ENCODE results near the gene GNB1L.

GNB1L gene

DNA sequence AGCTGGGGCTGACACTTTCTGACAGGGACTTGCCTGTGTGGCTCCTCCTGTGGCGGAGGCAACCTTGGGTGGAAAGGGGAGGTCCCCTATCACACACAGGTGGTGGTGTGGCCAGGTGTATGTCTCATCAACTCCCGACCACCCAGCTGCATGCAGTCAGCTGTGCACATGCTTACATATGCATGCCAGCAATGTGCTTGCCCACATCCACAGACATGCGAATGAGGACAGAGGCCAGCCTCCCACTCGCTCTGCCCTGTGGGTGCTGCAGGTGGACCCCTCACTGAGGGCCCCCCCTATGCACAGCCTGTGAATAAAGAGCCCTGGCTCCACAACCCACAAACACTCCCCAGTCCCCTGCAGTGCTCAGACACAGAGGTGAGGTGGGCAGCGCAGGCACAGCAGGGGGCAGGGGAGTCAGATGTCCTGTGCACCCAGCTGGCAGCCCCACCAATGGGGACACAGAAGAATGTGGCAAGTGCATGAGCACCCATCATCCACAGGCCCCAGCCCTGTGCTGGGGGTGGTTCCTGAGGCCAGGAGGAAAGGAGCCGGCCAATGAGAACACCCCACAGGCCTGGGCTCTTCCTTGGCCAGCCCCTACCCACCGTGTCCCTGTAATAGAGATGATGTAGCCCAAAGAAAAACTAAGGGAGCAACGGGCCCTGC lies 9.5 kb downstream of the GNB1L start:
- in situ Hi-C loops (cut with HindIII; ENCODE audit: low sequenced_read_pairs): no loop called here

- in situ Hi-C loops (cut with HindIII; ENCODE audit: low sequenced_read_pairs): no loop called here
Measured at GRCh38 chr22:19844377-19845053, 10.2 kb downstream of the GNB1L start.

DNA sequence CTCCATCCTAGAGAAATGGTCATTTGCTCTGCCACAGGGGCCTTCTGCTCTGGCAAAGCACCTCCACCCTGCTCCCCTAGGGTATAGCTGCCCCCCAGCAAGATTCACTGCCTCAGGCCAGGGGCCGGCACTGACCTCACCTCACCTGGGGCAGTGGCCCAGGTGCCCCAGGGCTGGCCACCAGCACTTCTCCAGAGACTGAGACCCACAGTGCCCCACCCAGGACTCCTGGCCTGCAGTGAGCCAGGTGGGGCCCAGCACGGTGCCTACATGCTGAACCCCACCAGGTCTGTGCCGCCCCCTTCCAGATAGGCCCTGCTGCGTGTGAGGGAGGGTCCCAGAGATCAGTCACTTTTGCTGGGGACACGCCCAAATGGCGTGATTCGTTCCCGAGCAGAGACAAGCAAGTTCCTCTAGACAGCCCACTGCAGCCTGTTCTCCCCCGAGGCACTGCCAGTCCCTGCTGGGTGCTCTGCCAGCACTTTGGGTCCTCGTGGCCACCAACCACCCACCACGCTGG lies 10.8 kb downstream of the GNB1L start:
- in situ Hi-C loops (cut with HindIII; ENCODE audit: low sequenced_read_pairs): no loop called here

DNA sequence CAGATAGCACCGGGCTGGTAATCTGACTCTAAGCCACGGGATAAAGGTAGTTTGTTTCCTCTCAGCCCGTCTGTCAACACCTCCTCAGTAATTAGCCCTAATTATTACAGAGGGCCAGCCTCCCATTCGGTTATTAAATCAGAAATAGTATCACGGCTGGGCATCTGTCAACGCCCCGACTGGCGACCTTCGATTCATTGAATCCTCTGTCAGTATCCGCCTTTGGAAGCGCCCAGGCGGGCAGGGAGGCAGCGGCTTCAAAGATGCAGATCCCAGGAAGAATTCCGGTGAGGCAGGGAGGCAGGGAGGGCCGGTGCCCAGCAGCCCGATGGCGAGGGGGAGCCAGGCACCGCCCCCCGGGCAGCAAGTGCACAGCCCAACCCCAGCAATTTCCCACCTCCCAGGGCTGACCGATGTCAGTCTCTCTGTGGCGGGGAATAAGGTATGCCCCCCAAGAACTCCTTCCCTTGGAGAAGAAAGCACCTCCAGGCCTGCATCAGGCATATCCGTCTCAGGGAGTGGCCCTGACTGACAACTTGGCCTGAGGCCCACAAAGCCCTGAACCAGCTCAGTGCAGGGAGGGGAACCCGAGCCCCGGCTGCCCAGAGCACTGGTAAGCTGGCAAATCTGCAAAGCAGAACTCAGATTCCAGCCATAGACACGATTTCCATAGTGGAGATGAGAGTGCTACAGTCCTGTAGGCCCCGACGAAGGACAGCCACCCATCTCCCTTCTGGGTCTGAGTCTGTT lies 11.4 kb downstream of the GNB1L start:
- in situ Hi-C loops (cut with HindIII; ENCODE audit: low sequenced_read_pairs): no loop called here

DNA sequence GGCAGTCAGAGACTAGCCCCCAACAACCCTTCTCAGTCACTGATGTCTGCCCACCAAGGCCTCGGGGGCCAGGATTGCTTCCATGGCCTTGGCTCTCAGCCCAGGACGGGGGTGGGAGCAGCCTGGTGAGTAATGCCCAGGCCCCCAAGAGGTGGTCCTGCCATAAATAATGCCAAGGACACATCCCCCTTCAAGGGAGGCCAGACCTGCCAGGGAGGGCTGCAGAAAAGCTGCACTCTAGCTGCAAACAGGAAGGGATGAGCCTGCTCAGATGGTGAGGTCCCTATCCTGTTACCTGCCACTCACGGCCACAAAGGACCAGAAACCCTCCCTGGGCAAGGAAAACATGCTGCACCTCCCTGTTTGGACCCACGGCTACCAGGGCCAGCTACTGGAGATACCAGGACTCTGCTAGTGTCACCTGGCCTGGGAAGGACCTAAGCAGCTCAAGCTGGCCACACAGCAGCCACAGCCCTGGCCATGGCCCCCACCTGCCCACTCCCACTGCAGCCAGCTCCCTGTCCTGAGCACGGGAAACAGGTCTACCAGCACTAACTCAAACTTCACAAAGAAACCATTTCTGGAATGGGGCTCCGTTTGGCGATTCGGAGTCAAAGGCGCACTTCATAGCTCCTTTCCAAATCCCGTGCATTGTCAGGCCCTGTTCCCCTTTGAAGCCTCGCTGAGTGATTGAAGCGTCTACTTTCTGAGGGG lies 12.1 kb downstream of the GNB1L start:
- in situ Hi-C loops (cut with HindIII; ENCODE audit: low sequenced_read_pairs): no loop called here

DNA sequence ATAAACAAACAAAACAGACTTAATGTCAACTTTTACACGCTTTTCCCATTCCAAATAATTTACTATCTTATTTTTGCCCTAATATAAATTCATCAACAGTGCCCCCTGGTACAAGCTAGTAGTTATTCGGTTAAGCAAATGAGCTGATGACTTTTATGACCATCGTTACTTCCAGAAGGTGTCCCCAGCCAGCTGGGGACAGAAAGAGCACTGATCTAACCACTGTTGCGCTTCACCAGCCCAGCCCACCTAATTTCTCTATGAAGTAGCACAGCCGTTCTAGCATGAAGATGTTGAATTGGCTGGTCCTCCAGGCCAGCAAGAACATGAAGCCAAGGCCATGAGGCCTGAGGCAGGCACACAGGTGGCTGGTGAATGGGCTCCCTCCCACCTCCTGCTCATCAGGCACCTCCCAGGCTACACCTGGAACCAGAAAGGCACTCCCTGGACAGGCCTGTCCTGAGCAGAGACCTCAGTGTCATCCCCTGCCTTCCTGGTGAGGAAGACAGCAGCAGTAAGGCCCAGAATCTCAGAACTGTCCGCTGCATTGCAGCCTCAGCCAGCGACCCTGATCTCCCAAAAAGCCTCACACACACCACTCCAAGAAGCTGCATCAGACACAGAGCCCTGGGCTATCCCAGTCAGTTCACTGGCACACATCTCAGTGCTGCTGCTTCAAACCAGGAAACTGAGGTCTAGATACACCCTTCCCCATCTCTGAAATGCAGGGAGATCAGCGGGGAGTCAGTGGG lies 12.9 kb downstream of the GNB1L start:
- in situ Hi-C loops (cut with HindIII; ENCODE audit: low sequenced_read_pairs): no loop called here

- in situ Hi-C loops (cut with HindIII; ENCODE audit: low sequenced_read_pairs): no loop called here
Measured at GRCh38 chr22:19840955-19841640, 13.6 kb downstream of the GNB1L start.

- in situ Hi-C loops (cut with HindIII; ENCODE audit: low sequenced_read_pairs): no loop called here
Measured at GRCh38 chr22:19840059-19840458, 14.6 kb downstream of the GNB1L start.

DNA sequence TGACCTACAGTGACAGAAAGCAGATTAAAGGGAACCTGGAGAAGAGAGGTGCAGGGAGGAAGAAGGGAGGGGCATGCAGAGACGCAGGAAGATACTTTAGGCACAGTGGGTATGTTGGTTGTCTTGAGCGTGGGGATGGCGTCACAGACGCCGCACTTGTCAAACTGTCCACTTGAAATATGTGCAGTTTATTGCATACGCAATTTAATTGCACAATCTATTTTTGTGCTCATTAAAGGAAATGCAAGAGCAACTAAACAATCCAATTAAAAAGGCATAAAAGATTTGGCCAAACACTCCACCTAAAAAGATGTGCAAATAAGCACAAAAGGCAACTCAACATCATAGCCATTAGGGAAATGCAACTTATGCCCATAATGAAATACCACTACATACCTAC lies 16.8 kb downstream of the GNB1L start:
- in situ Hi-C loops (cut with HindIII; ENCODE audit: low sequenced_read_pairs): no loop called here

- in situ Hi-C loops (cut with HindIII; ENCODE audit: low sequenced_read_pairs): no loop called here
Measured at GRCh38 chr22:19836512-19836911, 18.2 kb downstream of the GNB1L start.

GRCh38 chr22:19834599-19834998 lies 20.1 kb downstream of the GNB1L start:
- in situ Hi-C loops (cut with HindIII; ENCODE audit: low sequenced_read_pairs): loop anchor here (5.0 kb wide), 1 partner anchor 77 kb away; no protein-coding TSS in a partner anchor

- in situ Hi-C loops (cut with HindIII; ENCODE audit: low sequenced_read_pairs): loop anchor here (5.0 kb wide), 1 partner anchor 76 kb away; no protein-coding TSS in a partner anchor
Measured at GRCh38 chr22:19833327-19833726, 21.3 kb downstream of the GNB1L start.

GRCh38 chr22:19832476-19833108 lies 22.1 kb downstream of the GNB1L start:
- in situ Hi-C loops (cut with HindIII; ENCODE audit: low sequenced_read_pairs): loop anchor here (5.0 kb wide), 1 partner anchor 75 kb away; no protein-coding TSS in a partner anchor

DNA sequence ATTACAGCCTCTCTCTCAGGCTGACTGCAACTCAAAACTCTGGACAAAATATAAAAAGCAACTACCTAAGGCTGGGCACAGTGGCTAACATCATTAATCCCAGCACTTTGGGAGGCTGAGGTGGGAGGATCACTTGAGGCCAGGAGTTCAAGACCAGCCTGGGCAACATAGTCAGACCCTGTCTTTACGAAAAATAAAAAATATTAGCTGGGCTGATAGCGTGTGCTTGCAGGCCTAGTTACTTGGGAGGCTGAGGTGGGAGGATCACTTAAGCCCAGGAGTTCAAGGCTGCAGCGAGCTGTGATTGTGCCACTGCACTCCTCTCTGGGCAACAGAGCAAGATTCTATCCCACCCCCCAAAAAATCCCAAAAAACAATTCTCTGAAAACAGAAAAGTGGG lies 22.7 kb downstream of the GNB1L start:
- in situ Hi-C loops (cut with HindIII; ENCODE audit: low sequenced_read_pairs): loop anchor here (5.0 kb wide), 1 partner anchor 75 kb away; no protein-coding TSS in a partner anchor

GRCh38 chr22:19831016-19831415 lies 23.7 kb downstream of the GNB1L start:
- in situ Hi-C loops (cut with HindIII; ENCODE audit: low sequenced_read_pairs): loop anchor here (5.0 kb wide), 1 partner anchor 74 kb away; no protein-coding TSS in a partner anchor

GRCh38 chr22:19828035-19828401 lies 26.7 kb downstream of the GNB1L start:
- in situ Hi-C loops (cut with HindIII; ENCODE audit: low sequenced_read_pairs): no loop called here

- in situ Hi-C loops (cut with HindIII; ENCODE audit: low sequenced_read_pairs): no loop called here
Measured at GRCh38 chr22:19827341-19828034, 27.2 kb downstream of the GNB1L start.

- in situ Hi-C loops (cut with HindIII; ENCODE audit: low sequenced_read_pairs): no loop called here
Measured at GRCh38 chr22:19826619-19826950, 28.1 kb downstream of the GNB1L start.
